ENCODE data around the gene ANGPTL2.

The ANGPTL2 gene

GRCh38 chr9:127091526-127091925 lies 30.9 kb downstream of the ANGPTL2 start:
- no peak for DNase-seq (ENCODE audit: low spot score)
- in situ Hi-C loops (cut with MboI; ENCODE audit: low sequenced_read_pairs, unreplicated experiment), result no loop called here
- TF ChIP-seq, protein P1, sequence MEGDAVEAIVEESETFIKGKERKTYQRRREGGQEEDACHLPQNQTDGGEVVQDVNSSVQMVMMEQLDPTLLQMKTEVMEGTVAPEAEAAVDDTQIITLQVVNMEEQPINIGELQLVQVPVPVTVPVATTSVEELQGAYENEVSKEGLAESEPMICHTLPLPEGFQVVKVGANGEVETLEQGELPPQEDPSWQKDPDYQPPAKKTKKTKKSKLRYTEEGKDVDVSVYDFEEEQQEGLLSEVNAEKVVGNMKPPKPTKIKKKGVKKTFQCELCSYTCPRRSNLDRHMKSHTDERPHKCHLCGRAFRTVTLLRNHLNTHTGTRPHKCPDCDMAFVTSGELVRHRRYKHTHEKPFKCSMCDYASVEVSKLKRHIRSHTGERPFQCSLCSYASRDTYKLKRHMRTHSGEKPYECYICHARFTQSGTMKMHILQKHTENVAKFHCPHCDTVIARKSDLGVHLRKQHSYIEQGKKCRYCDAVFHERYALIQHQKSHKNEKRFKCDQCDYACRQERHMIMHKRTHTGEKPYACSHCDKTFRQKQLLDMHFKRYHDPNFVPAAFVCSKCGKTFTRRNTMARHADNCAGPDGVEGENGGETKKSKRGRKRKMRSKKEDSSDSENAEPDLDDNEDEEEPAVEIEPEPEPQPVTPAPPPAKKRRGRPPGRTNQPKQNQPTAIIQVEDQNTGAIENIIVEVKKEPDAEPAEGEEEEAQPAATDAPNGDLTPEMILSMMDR (IDR thresholded peaks at IDR 0.05; ENCODE audit: borderline replicate concordance, control extremely low read depth, extremely low read depth, insufficient read depth, missing control alignments), result no peak

- no peak for DNase-seq (ENCODE audit: low spot score)
These were observed 32.0 kb downstream of the ANGPTL2 start for GRCh38 chr9:127090341-127090985.

DNA sequence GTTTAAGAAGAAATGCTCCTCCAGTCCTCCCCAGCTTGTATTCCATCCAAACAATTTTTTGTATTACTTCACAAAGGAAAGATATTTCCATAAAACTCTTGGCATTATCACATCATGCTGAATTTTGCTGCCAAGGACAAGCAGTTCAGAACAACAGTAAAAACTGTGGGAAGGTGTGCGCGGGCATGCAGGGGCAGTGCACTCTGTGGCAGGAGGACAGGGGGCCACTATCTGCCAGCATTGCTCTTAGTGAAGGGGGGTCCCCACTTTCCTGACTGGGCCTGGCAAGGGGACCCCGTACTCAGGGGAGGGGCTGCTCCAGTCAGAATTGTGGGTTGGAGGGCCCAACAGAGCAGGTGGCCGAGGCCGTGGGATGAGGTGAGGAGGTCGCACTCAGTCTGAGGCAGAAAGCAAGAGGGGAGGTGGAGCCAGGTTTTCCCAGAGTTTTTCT lies 32.8 kb downstream of the ANGPTL2 start:
- in situ Hi-C loops (cut with MboI; ENCODE audit: low sequenced_read_pairs, unreplicated experiment), result no loop called here
- no peak for DNase-seq (ENCODE audit: low spot score)
- TF ChIP-seq, protein P1 (IDR thresholded peaks at IDR 0.05; ENCODE audit: borderline replicate concordance, control extremely low read depth, extremely low read depth, insufficient read depth, missing control alignments), result no peak

More at GRCh38 chr9:127090341-127090985, 32.0 kb downstream of the ANGPTL2 start:
- TF ChIP-seq, protein P1 (IDR thresholded peaks at IDR 0.05; ENCODE audit: borderline replicate concordance, control extremely low read depth, extremely low read depth, insufficient read depth, missing control alignments), result no peak
- in situ Hi-C loops (cut with MboI; ENCODE audit: low sequenced_read_pairs, unreplicated experiment), result no loop called here

- TF ChIP-seq, protein P1 (IDR thresholded peaks at IDR 0.05; ENCODE audit: borderline replicate concordance, control extremely low read depth, extremely low read depth, insufficient read depth, missing control alignments), result no peak
These were observed 33.5 kb downstream of the ANGPTL2 start for GRCh38 chr9:127088724-127089615.

DNA sequence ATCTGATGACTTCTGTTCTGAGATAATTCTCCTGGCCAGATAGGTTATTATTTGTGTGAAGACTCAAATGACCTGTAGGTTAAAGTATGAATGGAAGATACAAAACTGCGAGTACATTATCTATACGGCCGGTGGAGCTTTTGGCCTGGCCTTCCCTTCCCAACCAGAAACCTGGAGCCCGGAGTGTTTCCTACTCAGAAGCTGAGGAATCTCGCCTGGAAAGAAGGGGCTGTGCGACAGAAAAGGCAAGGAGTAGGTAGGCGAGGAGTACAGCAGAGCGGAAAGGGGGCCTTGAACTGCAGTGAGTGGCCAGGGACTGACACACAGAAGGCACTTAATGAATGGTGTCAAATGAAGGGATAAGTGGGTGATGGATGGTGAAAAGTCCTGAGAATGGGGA lies 34.6 kb downstream of the ANGPTL2 start:
- TF ChIP-seq, protein P1 (IDR thresholded peaks at IDR 0.05; ENCODE audit: borderline replicate concordance, control extremely low read depth, extremely low read depth, insufficient read depth, missing control alignments), result no peak
- in situ Hi-C loops (cut with MboI; ENCODE audit: low sequenced_read_pairs, unreplicated experiment), result no loop called here
- no peak for DNase-seq (ENCODE audit: low spot score)

More at GRCh38 chr9:127088724-127089615, 33.5 kb downstream of the ANGPTL2 start:
- in situ Hi-C loops (cut with MboI; ENCODE audit: low sequenced_read_pairs, unreplicated experiment), result no loop called here
- DNase-seq (ENCODE audit: low spot score), result no peak

DNA sequence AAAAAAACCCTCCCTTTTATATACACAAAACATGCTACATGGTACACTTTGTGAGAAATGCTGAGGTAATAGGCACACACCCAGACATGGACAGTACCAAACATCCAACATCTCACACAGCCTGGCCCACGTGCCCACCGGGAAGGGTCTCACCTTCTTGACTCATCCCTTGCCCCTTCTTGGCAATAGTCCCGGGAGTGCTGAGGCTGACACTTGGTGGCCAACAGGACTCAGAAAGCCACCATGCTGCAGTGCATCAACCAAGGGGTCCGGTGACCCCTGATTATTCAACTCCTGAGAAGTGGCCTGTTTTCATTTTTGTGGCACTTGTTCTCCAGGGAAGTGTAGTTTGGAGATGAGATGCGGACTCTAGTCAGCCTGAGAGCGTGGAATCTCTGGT lies 35.0 kb downstream of the ANGPTL2 start:
- in situ Hi-C loops (cut with MboI; ENCODE audit: low sequenced_read_pairs, unreplicated experiment), result no loop called here
- no peak for DNase-seq (ENCODE audit: low spot score)
- TF ChIP-seq, protein P1 (IDR thresholded peaks at IDR 0.05; ENCODE audit: borderline replicate concordance, control extremely low read depth, extremely low read depth, insufficient read depth, missing control alignments), result no peak

Data from GM13976 (cell line).